Measurements from ENCODE around the gene HNRNPA2B1.

DNA sequence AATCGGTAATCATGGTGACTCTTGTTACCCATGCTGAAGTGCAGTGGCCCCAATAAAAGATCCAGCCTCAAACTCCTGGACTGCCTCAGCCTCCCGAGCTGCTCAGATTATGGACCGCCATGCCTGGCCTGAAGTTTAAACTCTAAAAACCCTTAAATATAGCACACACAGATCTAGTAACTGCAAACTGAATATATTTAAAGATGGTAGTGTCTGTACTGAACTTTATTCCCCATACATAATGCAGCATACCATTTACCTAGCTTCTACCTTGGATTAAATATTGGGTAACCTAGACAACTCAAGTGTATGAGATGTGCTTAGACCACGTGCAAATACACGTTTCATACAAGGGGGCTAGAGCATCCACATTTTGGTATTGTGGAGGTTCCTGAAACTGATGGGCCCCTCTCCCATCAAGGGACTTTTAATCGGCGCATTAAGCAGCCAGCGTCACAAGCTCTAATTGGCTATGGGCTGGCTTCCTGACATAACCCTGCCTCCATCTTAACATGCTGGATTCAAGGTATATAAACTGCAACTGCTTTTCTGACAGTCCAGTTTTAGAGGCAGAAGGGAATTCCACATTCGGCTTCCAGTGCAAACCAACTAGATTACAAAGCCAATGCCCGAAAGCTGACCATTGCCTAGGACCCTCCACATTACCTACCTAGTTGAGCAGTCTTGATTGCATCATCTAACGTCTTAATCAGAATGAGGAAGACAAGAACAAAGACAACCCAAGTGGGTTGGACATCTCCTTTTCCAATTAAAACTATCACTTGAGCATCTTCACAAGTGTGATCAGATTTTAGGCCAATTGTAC, 13.0 kb downstream of the HNRNPA2B1 start:
- TF ChIP-seq, protein P1, sequence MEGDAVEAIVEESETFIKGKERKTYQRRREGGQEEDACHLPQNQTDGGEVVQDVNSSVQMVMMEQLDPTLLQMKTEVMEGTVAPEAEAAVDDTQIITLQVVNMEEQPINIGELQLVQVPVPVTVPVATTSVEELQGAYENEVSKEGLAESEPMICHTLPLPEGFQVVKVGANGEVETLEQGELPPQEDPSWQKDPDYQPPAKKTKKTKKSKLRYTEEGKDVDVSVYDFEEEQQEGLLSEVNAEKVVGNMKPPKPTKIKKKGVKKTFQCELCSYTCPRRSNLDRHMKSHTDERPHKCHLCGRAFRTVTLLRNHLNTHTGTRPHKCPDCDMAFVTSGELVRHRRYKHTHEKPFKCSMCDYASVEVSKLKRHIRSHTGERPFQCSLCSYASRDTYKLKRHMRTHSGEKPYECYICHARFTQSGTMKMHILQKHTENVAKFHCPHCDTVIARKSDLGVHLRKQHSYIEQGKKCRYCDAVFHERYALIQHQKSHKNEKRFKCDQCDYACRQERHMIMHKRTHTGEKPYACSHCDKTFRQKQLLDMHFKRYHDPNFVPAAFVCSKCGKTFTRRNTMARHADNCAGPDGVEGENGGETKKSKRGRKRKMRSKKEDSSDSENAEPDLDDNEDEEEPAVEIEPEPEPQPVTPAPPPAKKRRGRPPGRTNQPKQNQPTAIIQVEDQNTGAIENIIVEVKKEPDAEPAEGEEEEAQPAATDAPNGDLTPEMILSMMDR (conservative IDR thresholded peaks at IDR 0.05; ENCODE audit: low read depth, low read length), result no peak
- TF ChIP-seq FOS (IDR thresholded peaks at IDR 0.05; ENCODE audit: low read depth, low read length), result no peak
- peak; percentile 70; the same call in 1 of the 2 replicates for TF ChIP-seq POLR2A (IDR thresholded peaks at IDR 0.05; ENCODE audit: low read depth, low read length)
- TF ChIP-seq CHD1 (IDR thresholded peaks at IDR 0.05; ENCODE audit: low read depth, low read length), result no peak
- TF ChIP-seq RAD21 (IDR thresholded peaks at IDR 0.05; ENCODE audit: low read length), result no peak
- no peak for TF ChIP-seq RFX5 (IDR thresholded peaks at IDR 0.05; ENCODE audit: low read depth, low read length)
- no peak for TF ChIP-seq MXI1 (IDR thresholded peaks at IDR 0.05; ENCODE audit: borderline replicate concordance, low read depth, low read length)
- TF ChIP-seq, protein P2, sequence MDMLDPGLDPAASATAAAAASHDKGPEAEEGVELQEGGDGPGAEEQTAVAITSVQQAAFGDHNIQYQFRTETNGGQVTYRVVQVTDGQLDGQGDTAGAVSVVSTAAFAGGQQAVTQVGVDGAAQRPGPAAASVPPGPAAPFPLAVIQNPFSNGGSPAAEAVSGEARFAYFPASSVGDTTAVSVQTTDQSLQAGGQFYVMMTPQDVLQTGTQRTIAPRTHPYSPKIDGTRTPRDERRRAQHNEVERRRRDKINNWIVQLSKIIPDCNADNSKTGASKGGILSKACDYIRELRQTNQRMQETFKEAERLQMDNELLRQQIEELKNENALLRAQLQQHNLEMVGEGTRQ (IDR thresholded peaks at IDR 0.05; ENCODE audit: low read depth, low read length), result no peak
- no peak for TF ChIP-seq RCOR1 (IDR thresholded peaks at IDR 0.05; ENCODE audit: insufficient replicate concordance, low read length)
- no peak for TF ChIP-seq SMC3 (IDR thresholded peaks at IDR 0.05; ENCODE audit: low read depth, low read length)

Data from IMR-90 (cell line).